ENCODE results near the gene HSPB2. TPM values are rescaled to one million over a fixed set of nuclear protein-coding genes. Genes with fewer than 3 reads are reported as not detected.
A peak's percentile ranks its signal among the peaks of the same experiment; 100 is the strongest.

HSPB2 gene
- total RNA-seq, 1 experiment from 2014 or later = 0.28 TPM

- ChIA-PET CTCF (interaction anchor here (0.7 kb wide), 1 partner anchor 180 kb away, joined by 4 read pairs; no protein-coding TSS in a partner anchor), POLR2A (ENCODE audit: unreplicated experiment) (no interaction called here)
- H3K9me2 ChIP-seq (ENCODE audit: insufficient read depth) = peaks cover 3% of the 10 kb centered on the region; the same call in 1 of the 2 replicates
- H3K27me3 ChIP-seq (ENCODE audit: insufficient read depth, low read depth) = no peaks in the 10 kb centered on the region
- peak overlapping the region; percentile 66 for H3K27ac ChIP-seq
- intact Hi-C loops (cut with micrococcal nuclease; ENCODE audit: unreplicated experiment) = loop anchor here (2.0 kb wide), 1 partner anchor 39 kb away; the partner anchor contains the start of genes CFAP68 and FDXACB1
- H2AFZ ChIP-seq = peak overlapping the region; percentile 73; the same call in 1 of the 2 replicates
- BruUV-seq (replicated peaks) = no TSS peak
- DNase-seq = no peak
- peak overlapping the region; percentile 74 for H3K4me2 ChIP-seq
- TF ChIP-seq CTCF (conservative IDR thresholded peaks at IDR 0.05) (no peak), EZH2 (IDR thresholded peaks at IDR 0.05; ENCODE audit: low read depth) (no peak)
- H3F3A ChIP-seq (ENCODE audit: insufficient read depth, low read depth) = peaks cover 27% of the 10 kb centered on the region
- H3K79me2 ChIP-seq (ENCODE audit: low read depth) = no peaks in the 10 kb centered on the region
- no peaks in the 10 kb centered on the region for H3K9me3 ChIP-seq (ENCODE audit: insufficient read depth, low read depth)
- no peaks in the 10 kb centered on the region for H3K36me3 ChIP-seq (ENCODE audit: low read depth)
- no peaks in the 10 kb centered on the region for H4K20me1 ChIP-seq (ENCODE audit: insufficient read depth)
- H3K4me3 ChIP-seq = no peak overlapping the region
- peaks cover 25% of the 10 kb centered on the region for H3K4me1 ChIP-seq (replicated peaks; ENCODE audit: insufficient read depth)
Observed at GRCh38 chr11:111917788-111918187, 5.3 kb downstream of the HSPB2 start.

- peaks cover 35% of the 10 kb centered on the region for H3F3A ChIP-seq (ENCODE audit: insufficient read depth, low read depth)
- H3K4me1 ChIP-seq (replicated peaks; ENCODE audit: insufficient read depth) = peaks cover 33% of the 10 kb centered on the region
- no peaks in the 10 kb centered on the region for H4K20me1 ChIP-seq (ENCODE audit: insufficient read depth)
- H3K79me2 ChIP-seq (ENCODE audit: low read depth) = no peaks in the 10 kb centered on the region
- peak within 1 kb of the TSS; percentile 73 for H2AFZ ChIP-seq
- no peaks in the 10 kb centered on the region for H3K27me3 ChIP-seq (ENCODE audit: insufficient read depth, low read depth)
- no TSS peak for BruUV-seq (replicated peaks)
- H3K27ac ChIP-seq = peak within 1 kb of the TSS; percentile 66
- peak within 1 kb of the TSS; percentile 49; the same call in 1 of the 2 replicates for H3K4me3 ChIP-seq
- DNase-seq = peak; percentile 84 to 99
- no peaks in the 10 kb centered on the region for H3K9me3 ChIP-seq (ENCODE audit: insufficient read depth, low read depth)
- CTCF ChIA-PET = interaction anchor here (0.6 to 1.3 kb wide), 3 partner anchors 11 to 213 kb away, joined by 3 to 10 read pairs (median 3); no protein-coding TSS in a partner anchor
- intact Hi-C loops (cut with micrococcal nuclease; ENCODE audit: unreplicated experiment) = loop anchor here (2.0 kb wide), 1 partner anchor 40 kb away; the partner anchor contains the start of genes CFAP68 and FDXACB1
- 0 out of 2 replicates have a peak, but pooled peaks have one; percentile 13 for TF ChIP-seq CTCF (conservative IDR thresholded peaks at IDR 0.05)
- TF ChIP-seq EZH2 (IDR thresholded peaks at IDR 0.05; ENCODE audit: low read depth) = no peak
- peak within 1 kb of the TSS; percentile 74 for H3K4me2 ChIP-seq
- POLR2A ChIA-PET (ENCODE audit: unreplicated experiment) = interaction anchor here (0.6 to 0.8 kb wide), 4 partner anchors 8 to 75 kb away, joined by 3 to 5 read pairs (median 3); no protein-coding TSS in a partner anchor
- no peaks in the 10 kb centered on the region for H3K36me3 ChIP-seq (ENCODE audit: low read depth)
- peaks cover 3% of the 10 kb centered on the region; the same call in 1 of the 2 replicates for H3K9me2 ChIP-seq (ENCODE audit: insufficient read depth)
Observed at GRCh38 chr11:111918390-111919256, 6.1 kb downstream of the HSPB2 start, which contains the start of gene C11orf52. Gene C11orf52 (plus strand): TSS chr11:111918913. CDS start chr11:111918973, 60 bp downstream.

- no TSS peak for BruUV-seq (replicated peaks)
- Histone ChIP-seq H3K79me2 (ENCODE audit: low read depth) (no peaks in the 10 kb centered on the region), H3K9me2 (ENCODE audit: insufficient read depth) (peaks cover 3% of the 10 kb centered on the region; the same call in 1 of the 2 replicates), H3K9me3 (ENCODE audit: insufficient read depth, low read depth) (no peaks in the 10 kb centered on the region), H3K4me3 (no peak overlapping the region), H3K4me2 (no peak overlapping the region), H3K4me1 (replicated peaks; ENCODE audit: insufficient read depth) (peaks cover 39% of the 10 kb centered on the region), H3K36me3 (ENCODE audit: low read depth) (no peaks in the 10 kb centered on the region), H2AFZ (no peak overlapping the region), H4K20me1 (ENCODE audit: insufficient read depth) (no peaks in the 10 kb centered on the region), H3K27ac (no peak overlapping the region), H3K27me3 (ENCODE audit: insufficient read depth, low read depth) (no peaks in the 10 kb centered on the region), H3F3A (ENCODE audit: insufficient read depth, low read depth) (peaks cover 38% of the 10 kb centered on the region)
- DNase-seq = no peak
- intact Hi-C loops (cut with micrococcal nuclease; ENCODE audit: unreplicated experiment) = no loop called here
- ChIA-PET CTCF (no interaction called here), POLR2A (ENCODE audit: unreplicated experiment) (no interaction called here)
- TF ChIP-seq CTCF (conservative IDR thresholded peaks at IDR 0.05) (no peak), EZH2 (IDR thresholded peaks at IDR 0.05; ENCODE audit: low read depth) (no peak)
Observed at GRCh38 chr11:111920908-111921307, 8.4 kb downstream of the HSPB2 start.

Data from PC-9 (cell line).